Sigmoid colon (tissue), 7 donors: Measurements from ENCODE around the gene BRAF. TPM values are rescaled to one million over a fixed set of nuclear protein-coding genes. Genes with fewer than 3 reads are reported as not detected.

Source experiments
- DNase-seq: peaks from one replicate; pipeline ENCODE4 v3.0.0-alpha.2; 2019
- H3K27ac ChIP-seq, 4 donors: fragments of 200-600 bp; sonication (generic); one replicate each; pipeline ENCODE4 v1.5.1; 2016 to 2019; ENCODE audit warnings: mild to moderate bottlenecking in 1 of 4
- H3K27me3 ChIP-seq, 3 donors: fragments of 200-600 bp; sonication (generic); one replicate each; pipeline ENCODE4 v1.5.1; 2019; ENCODE audit warnings: mild to moderate bottlenecking in 1 of 3
- H3K36me3 ChIP-seq, 4 donors: fragments of 200-600 bp; sonication (generic); one replicate each; pipeline ENCODE4 v1.5.1; 2016 to 2019
- H3K4me1 ChIP-seq, 4 donors: fragments of 200-600 bp; sonication (generic); one replicate each; pipeline ENCODE4 v1.5.1; 2017 to 2019
- H3K4me3 ChIP-seq, 4 donors: fragments of 200-600 bp; sonication (generic); one replicate each; pipeline ENCODE4 v1.5.1; 2017 to 2019; ENCODE audit warnings: mild to moderate bottlenecking in 2 of 4, moderate library complexity in 1 of 4
- H3K9me3 ChIP-seq, 4 donors: fragments of 200-600 bp in 3 of 4; sonication (generic) in 3 of 4; one replicate each; pipeline versions ENCODE4 v1.5.1 to v1.6.1; 2013 to 2019
- EP300 ChIP-seq, 4 donors: sonication (generic); formaldehyde crosslinking; IDR thresholded peaks; one replicate each; pipeline ENCODE4 v1.6.1; 2017; ENCODE audit warnings: antibody characterized with exemption in 4 of 4
- POLR2A ChIP-seq, 2 donors: fragments of 450-650 bp; IDR thresholded peaks; one replicate each; pipeline ENCODE4 v1.6.1; 2016; ENCODE audit warnings: antibody characterized with exemption in 2 of 2, mild to moderate bottlenecking in 2 of 2, moderate library complexity in 2 of 2
- POLR2AphosphoS5 ChIP-seq, 4 donors: sonication (generic); formaldehyde crosslinking; IDR thresholded peaks; one replicate each; pipeline ENCODE4 v1.6.1; 2017; ENCODE audit warnings: antibody characterized with exemption in 4 of 4
- WGBS, 2 donors: extraction: QIAGEN DNeasy Blood & Tissue Kit; methylation state at CpG; one replicate each; pipeline ENCODE4 v1.1.7; 2013; 5-methylcytosine and 5-hydroxymethylcytosine counted together
- intact Hi-C: fragments of 100-400 bp; cut with DNase I; formaldehyde crosslinking; loops from one replicate; pipeline ENCODE4 v1.15.1; 2023
- polyA plus RNA-seq, 3 donors: library from polyadenylated mRNA; stranded (reverse); fragments of 200-250 nt; gene quantifications; one replicate each; pipeline ENCODE4 v1.2.3, GENCODE V29; 2013
- total RNA-seq, 4 donors: library from RNA; depleted of rRNA; stranded (reverse); fragments of >200 nt; gene quantifications; one replicate each; pipeline ENCODE4 v1.1.0, GENCODE V29; 2016
- TF ChIP-seq, protein P1 (sequence below), 4 experiments: fragments of 450-650 bp in 3 of 4; fragments of 200-600 bp in 1 of 4; IDR thresholded peaks; one replicate each; pipeline ENCODE4 v1.5.1; 2016 to 2019; ENCODE audit warnings: antibody characterized with exemption in 4 of 4, mild to moderate bottlenecking in 3 of 4, moderate library complexity in 2 of 4
- donor health status: healthy with polysubstance abuse.
- donor health status: Bipolar disorder and iron deficiency.
- donor health status: healthy.

Gene BRAF
- total and polyA plus RNA-seq, 7 donors, result 4.8 to 64.8 (median 43.1) TPM

DNA sequence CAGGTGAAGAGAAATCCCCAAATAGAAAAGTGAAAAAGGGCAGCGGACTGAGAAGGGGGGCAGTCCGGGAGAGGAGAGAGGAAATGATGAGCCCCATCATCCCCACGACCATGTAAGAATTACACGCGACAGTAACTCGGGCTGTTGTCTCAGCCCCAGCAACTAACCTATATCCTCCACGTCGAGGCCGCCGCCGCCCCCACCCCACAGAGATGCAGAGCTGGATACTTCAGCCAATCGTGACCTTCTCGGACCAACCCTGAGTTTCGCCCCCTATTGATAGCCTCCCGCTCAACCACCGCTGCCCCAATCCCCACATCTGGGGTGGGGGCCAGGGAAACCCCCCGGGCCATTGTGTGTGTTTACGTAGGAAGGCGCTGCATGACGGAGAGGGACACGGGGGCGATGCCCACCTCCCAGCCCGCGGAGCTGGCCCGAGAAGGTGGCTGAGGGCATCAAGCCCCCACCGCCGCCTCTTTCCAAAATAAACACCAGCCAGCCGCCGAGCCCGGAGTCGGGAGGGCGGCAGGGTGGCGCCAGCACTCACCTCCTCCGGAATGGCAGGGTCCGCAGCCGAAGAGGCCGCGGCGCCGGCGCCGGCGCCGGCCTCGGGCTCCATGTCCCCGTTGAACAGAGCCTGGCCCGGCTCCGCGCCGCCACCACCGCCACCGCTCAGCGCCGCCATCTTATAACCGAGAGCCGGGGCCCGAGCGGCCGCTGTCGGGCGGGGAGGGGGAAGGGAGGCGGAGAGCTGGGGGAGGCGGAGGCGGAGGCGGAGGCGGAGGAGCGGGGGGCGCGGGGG lies 509 bp downstream of the BRAF start:
- no peaks in the 10 kb centered on the region for H3K27me3 ChIP-seq
- TF ChIP-seq, protein P1, sequence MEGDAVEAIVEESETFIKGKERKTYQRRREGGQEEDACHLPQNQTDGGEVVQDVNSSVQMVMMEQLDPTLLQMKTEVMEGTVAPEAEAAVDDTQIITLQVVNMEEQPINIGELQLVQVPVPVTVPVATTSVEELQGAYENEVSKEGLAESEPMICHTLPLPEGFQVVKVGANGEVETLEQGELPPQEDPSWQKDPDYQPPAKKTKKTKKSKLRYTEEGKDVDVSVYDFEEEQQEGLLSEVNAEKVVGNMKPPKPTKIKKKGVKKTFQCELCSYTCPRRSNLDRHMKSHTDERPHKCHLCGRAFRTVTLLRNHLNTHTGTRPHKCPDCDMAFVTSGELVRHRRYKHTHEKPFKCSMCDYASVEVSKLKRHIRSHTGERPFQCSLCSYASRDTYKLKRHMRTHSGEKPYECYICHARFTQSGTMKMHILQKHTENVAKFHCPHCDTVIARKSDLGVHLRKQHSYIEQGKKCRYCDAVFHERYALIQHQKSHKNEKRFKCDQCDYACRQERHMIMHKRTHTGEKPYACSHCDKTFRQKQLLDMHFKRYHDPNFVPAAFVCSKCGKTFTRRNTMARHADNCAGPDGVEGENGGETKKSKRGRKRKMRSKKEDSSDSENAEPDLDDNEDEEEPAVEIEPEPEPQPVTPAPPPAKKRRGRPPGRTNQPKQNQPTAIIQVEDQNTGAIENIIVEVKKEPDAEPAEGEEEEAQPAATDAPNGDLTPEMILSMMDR (IDR thresholded peaks at IDR 0.05), result peak in 2 of 4 experiments; percentile 26 to 34
- TF ChIP-seq POLR2AphosphoS5 (IDR thresholded peaks at IDR 0.05), result peak in 2 of 4 donors; percentile 6 to 32
- TF ChIP-seq POLR2A (IDR thresholded peaks at IDR 0.05), result no peak
- TF ChIP-seq EP300 (IDR thresholded peaks at IDR 0.05), result peak in 1 of 4 donors; percentile 5
- no peaks in the 10 kb centered on the region for H3K9me3 ChIP-seq
- H3K4me3 ChIP-seq, result peak overlapping the region; percentile 91 to 97 (median 96)
- peaks cover 3 to 42% (median 23%) of the 10 kb centered on the region in 4 donors for H3K4me1 ChIP-seq
- no peaks in the 10 kb centered on the region for H3K36me3 ChIP-seq
- 0 to 1% methylated on average over 67 to 69 of the region's 69 CpGs for WGBS, 2 donors
- peak overlapping the region; percentile 96 to 100 (median 100) for H3K27ac ChIP-seq
- intact Hi-C loops, result loop anchor here (5.0 to 10.0 kb wide), 2 partner anchors 227 to 611 kb away; partner anchors contain the start of gene NDUFB2
- DNase-seq, result peak; percentile 88

DNA sequence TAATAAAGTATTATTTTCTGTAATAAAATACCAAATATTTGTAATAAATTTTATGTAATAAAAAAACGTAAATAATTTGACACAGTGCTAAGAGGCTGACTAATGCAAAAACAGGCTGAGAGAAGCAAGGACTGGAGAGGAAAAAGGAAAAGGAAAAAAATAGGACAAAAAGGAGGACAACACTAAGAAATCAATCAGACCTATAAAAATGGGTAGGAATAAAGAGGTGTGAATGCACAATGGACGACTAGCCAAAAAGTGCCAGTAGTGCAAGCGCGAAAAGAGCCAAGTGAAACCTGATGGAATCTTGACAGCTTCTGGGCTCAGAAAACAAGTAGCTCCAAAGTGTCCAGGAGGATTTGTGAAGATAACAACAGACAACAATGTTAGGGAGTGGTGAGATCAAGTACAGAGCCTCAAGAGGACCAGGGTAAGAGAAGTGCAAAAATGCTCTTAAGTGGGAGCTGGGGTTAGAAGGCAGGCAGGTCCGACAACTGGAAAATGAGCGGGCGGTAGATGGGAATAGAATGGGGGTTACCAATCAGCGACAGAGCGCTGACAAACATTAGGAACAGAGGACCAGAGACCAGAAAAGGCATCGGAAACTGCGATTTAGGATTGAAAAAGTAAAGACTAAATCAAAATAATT lies 1.2 kb downstream of the BRAF start:
- no peaks in the 10 kb centered on the region for H3K36me3 ChIP-seq
- intact Hi-C loops, result loop anchor here (2.0 to 10.0 kb wide), 3 partner anchors 113 to 611 kb away; partner anchors contain the start of gene NDUFB2
- peaks cover 3 to 42% (median 23%) of the 10 kb centered on the region in 4 donors for H3K4me1 ChIP-seq
- TF ChIP-seq POLR2A (IDR thresholded peaks at IDR 0.05) (no peak), EP300 (IDR thresholded peaks at IDR 0.05) (no peak), POLR2AphosphoS5 (IDR thresholded peaks at IDR 0.05) (no peak)
- TF ChIP-seq, protein P1 (IDR thresholded peaks at IDR 0.05), result no peak
- no peak for DNase-seq
- H3K27ac ChIP-seq, result peak overlapping the region; percentile 96 to 100 (median 100)
- peak overlapping the region; percentile 91 to 97 (median 96) for H3K4me3 ChIP-seq
- no peaks in the 10 kb centered on the region for H3K9me3 ChIP-seq
- WGBS, 2 donors, result 5 to 11% methylated on average over 11 of the region's 11 CpGs
- H3K27me3 ChIP-seq, result no peaks in the 10 kb centered on the region

DNA sequence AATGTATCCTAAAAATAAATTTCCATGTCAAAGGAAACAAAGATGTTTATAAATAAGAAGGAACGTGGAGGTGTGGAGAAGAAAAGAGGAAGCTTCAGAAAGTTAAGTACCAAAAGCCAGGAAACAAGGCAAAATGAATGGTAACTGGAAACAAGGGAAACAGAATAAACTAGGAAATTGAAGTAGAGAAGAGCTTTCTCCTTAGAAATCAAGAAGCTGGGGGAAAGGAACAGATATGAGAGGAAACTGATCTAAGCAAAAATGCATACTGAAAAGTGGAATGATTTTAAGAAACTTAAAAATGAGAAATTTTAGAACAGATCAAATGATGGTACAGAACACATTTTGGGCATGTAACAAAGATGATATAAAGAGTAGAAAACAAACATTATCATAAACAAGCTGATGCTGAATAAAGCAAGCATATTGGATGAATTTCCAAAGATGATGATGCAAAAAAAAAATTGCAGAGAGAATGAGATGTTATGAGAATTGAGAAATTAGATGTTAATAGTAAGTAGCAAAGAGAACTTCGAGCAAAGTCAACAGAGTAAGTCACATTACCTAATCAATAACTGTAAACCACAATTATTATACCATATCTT lies 1.9 kb downstream of the BRAF start:
- peak overlapping the region in 3 of 4 donors; percentile 96 to 100 (median 99) for H3K27ac ChIP-seq

DNA sequence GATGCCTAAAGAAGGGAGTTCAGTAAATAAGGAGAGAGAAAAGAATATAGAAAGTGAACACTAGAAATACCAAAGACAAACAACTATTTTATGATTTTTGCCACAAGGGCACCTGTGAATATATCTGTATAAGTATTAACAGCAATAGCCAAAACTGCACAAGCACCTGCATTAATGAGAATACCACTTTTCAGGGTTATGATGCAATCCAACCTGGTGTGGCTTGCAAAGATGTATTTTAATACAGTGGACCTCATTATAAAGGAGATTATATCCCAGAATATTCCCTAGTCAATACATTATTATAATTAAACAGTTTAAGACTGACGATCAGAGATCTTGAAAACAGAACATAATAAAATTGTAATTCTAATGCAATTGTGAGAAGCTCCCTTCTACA lies 4.0 kb downstream of the BRAF start:
- H3K9me3 ChIP-seq, result no peaks in the 10 kb centered on the region
- H3K27ac ChIP-seq, result no peak overlapping the region
- intact Hi-C loops, result loop anchor here (5.0 to 10.0 kb wide), 2 partner anchors 223 to 614 kb away; partner anchors contain the start of gene NDUFB2
- H3K4me3 ChIP-seq, result no peak overlapping the region
- no peaks in the 10 kb centered on the region for H3K36me3 ChIP-seq
- peaks cover 3 to 40% (median 23%) of the 10 kb centered on the region in 4 donors for H3K4me1 ChIP-seq
- no peaks in the 10 kb centered on the region for H3K27me3 ChIP-seq
- WGBS, 2 donors, result 81% methylated on average over 1 of the region's 1 CpG
- no peak for DNase-seq
- TF ChIP-seq EP300 (IDR thresholded peaks at IDR 0.05) (no peak), POLR2A (IDR thresholded peaks at IDR 0.05) (no peak), POLR2AphosphoS5 (IDR thresholded peaks at IDR 0.05) (no peak)
- TF ChIP-seq, protein P1 (IDR thresholded peaks at IDR 0.05), result no peak

More for the DNA sequence above, 1.9 kb downstream of the BRAF start:
- peak overlapping the region in 2 of 4 donors; percentile 91 to 94 for H3K4me3 ChIP-seq
- no peaks in the 10 kb centered on the region for H3K9me3 ChIP-seq
- intact Hi-C loops, result loop anchor here (2.0 to 10.0 kb wide), 3 partner anchors 112 to 612 kb away; partner anchors contain the start of gene NDUFB2
- WGBS, 2 donors, result 51 to 54% methylated on average over 2 of the region's 2 CpGs
- TF ChIP-seq POLR2AphosphoS5 (IDR thresholded peaks at IDR 0.05) (no peak), EP300 (IDR thresholded peaks at IDR 0.05) (no peak), POLR2A (IDR thresholded peaks at IDR 0.05) (no peak)
- H3K27me3 ChIP-seq, result no peaks in the 10 kb centered on the region
- H3K4me1 ChIP-seq, result peaks cover 3 to 42% (median 23%) of the 10 kb centered on the region in 4 donors
- DNase-seq, result no peak
- H3K36me3 ChIP-seq, result no peaks in the 10 kb centered on the region
